K562 (cell line): Measurements from ENCODE around the gene PREP. TPM values are rescaled to one million over a fixed set of nuclear protein-coding genes. Genes with fewer than 3 reads are reported as not detected.

Source experiments
- ADNP ChIP-seq: fragments of 200-800 bp; sonication (Bioruptor generic); IDR thresholded peaks from 2 replicates; pipeline ENCODE4 v1.6.1; 2016; ENCODE audit warnings: missing genetic modification characterization, missing compliant biosample characterization
- ARID2 ChIP-seq: fragments of 450-650 bp; IDR thresholded peaks from 2 replicates; pipeline ENCODE4 v1.6.1; 2017; ENCODE audit warnings: antibody characterized with exemption, mild to moderate bottlenecking
- CCNT2 ChIP-seq: IDR thresholded peaks from 2 replicates; pipeline ENCODE4 v1.6.1; 2011; ENCODE audit warnings: borderline replicate concordance, low read depth, mild to moderate bottlenecking, moderate library complexity, mixed read lengths, low read length; ENCODE audit not compliant: insufficient read length; ENCODE audit errors: extremely low read depth
- FOXJ3 ChIP-seq: sonication (generic); formaldehyde crosslinking; IDR thresholded peaks from 2 replicates; pipeline ENCODE4 v1.4.0; 2020; ENCODE audit warnings: mild to moderate bottlenecking, missing genetic modification reagents
- GTF2E2 ChIP-seq: fragments of 200-800 bp; sonication (Bioruptor generic); IDR thresholded peaks from 2 replicates; pipeline ENCODE4 v1.6.1; 2016; ENCODE audit warnings: missing genetic modification characterization, missing compliant biosample characterization
- HDAC3 ChIP-seq: fragments of 450-650 bp; IDR thresholded peaks from 2 replicates; pipeline ENCODE4 v1.6.1; 2018; ENCODE audit warnings: borderline replicate concordance, mild to moderate bottlenecking, moderate library complexity; ENCODE audit not compliant: partially characterized antibody
- HNRNPLL ChIP-seq: fragments of 200-400 bp; formaldehyde crosslinking; IDR thresholded peaks from 2 replicates; pipeline ENCODE4 v1.6.1; 2017; ENCODE audit warnings: low read length, low read depth, mild to moderate bottlenecking; ENCODE audit not compliant: poor library complexity, severe bottlenecking
- MAFK ChIP-seq: IDR thresholded peaks from 2 replicates; pipeline ENCODE4 v1.6.1; 2011; ENCODE audit warnings: low read length, improper control_type of control experiment
- MNT ChIP-seq, 2 experiments: fragments of 450-650 bp; conservative IDR thresholded peaks; 2 replicates each; pipeline ENCODE4 v1.6.1; 2017; ENCODE audit warnings: mild to moderate bottlenecking in 2 of 2, moderate library complexity in 2 of 2
- PHF8 ChIP-seq: fragments of 200-600 bp; sonication (generic); IDR thresholded peaks from 2 replicates; pipeline ENCODE4 v1.6.1; 2012; ENCODE audit warnings: mixed run types, mild to moderate bottlenecking, inconsistent platforms, low read length, moderate library complexity, borderline replicate concordance
- POLR3A ChIP-seq: IDR thresholded peaks from 2 replicates; pipeline ENCODE4 v1.6.1; 2011; ENCODE audit warnings: borderline replicate concordance, mild to moderate bottlenecking, moderate library complexity; ENCODE audit not compliant: insufficient read length, insufficient read depth; ENCODE audit errors: extremely low read depth
- SLC30A9 ChIP-seq: fragments of 250-450 bp; sonication (Bioruptor Pico); IDR thresholded peaks from 2 replicates; pipeline ENCODE4 v1.8.0; 2022; ENCODE audit warnings: mild to moderate bottlenecking, moderate library complexity
- SOX6 ChIP-seq: fragments of 450-650 bp; IDR thresholded peaks from 2 replicates; pipeline ENCODE4 v1.6.1; 2014; ENCODE audit warnings: mild to moderate bottlenecking
- STAG1 ChIP-seq: sonication (generic); formaldehyde crosslinking; IDR thresholded peaks from 2 replicates; pipeline ENCODE4 v1.5.0; 2020; ENCODE audit warnings: missing genetic modification reagents, borderline replicate concordance
- STAT5B ChIP-seq: fragments of 250-450 bp; sonication (Bioruptor Pico); IDR thresholded peaks from 2 replicates; pipeline ENCODE4 v1.8.0; 2021; ENCODE audit warnings: mild to moderate bottlenecking, inconsistent platforms
- TAF7 ChIP-seq: fragments of 450-650 bp; IDR thresholded peaks from 2 replicates; pipeline ENCODE4 v1.6.1; 2016; ENCODE audit warnings: missing genetic modification characterization, missing compliant biosample characterization
- TEAD1 ChIP-seq, 2 experiments: fragments of 450-650 bp in 1 of 2; sonication (generic) in 1 of 2; formaldehyde crosslinking; IDR thresholded peaks; 2 replicates each; pipeline versions ENCODE4 v1.4.0 to v1.8.0; 2020 to 2022; ENCODE audit warnings: mild to moderate bottlenecking in 2 of 2, missing genetic modification reagents in 1 of 2
- ZC3H8 ChIP-seq: fragments of 450-650 bp; IDR thresholded peaks from 2 replicates; pipeline ENCODE4 v1.6.1; 2017
- ZNF146 ChIP-seq: IDR thresholded peaks from one replicate; pipeline ENCODE4 v1.6.1; 2018; ENCODE audit warnings: missing compliant biosample characterization; ENCODE audit not compliant: unreplicated experiment
- ZNF586 ChIP-seq: fragments of 450-650 bp; formaldehyde crosslinking; conservative IDR thresholded peaks from 2 replicates; pipeline ENCODE4 v1.4.0; 2020; ENCODE audit warnings: mild to moderate bottlenecking, moderate library complexity
- ZNF75A ChIP-seq: fragments of 450-650 bp; formaldehyde crosslinking; IDR thresholded peaks from 2 replicates; pipeline ENCODE4 v1.4.0; 2020; ENCODE audit warnings: mild to moderate bottlenecking
- ZNF77 ChIP-seq: fragments of 250-450 bp; sonication (Bioruptor Pico); IDR thresholded peaks from 2 replicates; pipeline ENCODE4 v1.5.0; 2020
- polyA plus RNA-seq, 8 experiments: library from polyadenylated mRNA; depleted of rRNA in 4 of 8; stranded (reverse) in 5 of 8; unstranded in 3 of 8; fragments of >200 nt; fragmentation: Nextera tagmentation in 2 of 8; fragmentation: Illumina TruSeq in 1 of 8; extraction: Ambion mirVana in 2 of 8; extraction: Trizol in 1 of 8; gene quantifications; 2 replicates each; pipeline versions ENCODE4 v1.2.1 to v1.2.3, GENCODE V29; 2011 to 2014; ENCODE audit warnings: inconsistent platforms in 1 of 8, missing spikeins in 1 of 8
- total RNA-seq, 7 experiments: library from RNA; depleted of rRNA in 6 of 7; stranded (reverse); fragments of >200 nt in 6 of 7; fragmentation: Illumina TruSeq in 2 of 7; extraction: Trizol in 2 of 7; gene quantifications; 2 replicates each; pipeline versions ENCODE4 v1.2.1 to v1.2.3, GENCODE V29; 2011 to 2021; ENCODE audit warnings: low replicate concordance in 1 of 7
- TF ChIP-seq, protein P1 (sequence below): fragments of 450-650 bp; formaldehyde crosslinking; IDR thresholded peaks from 2 replicates; pipeline ENCODE4 v1.4.0; 2022; ENCODE audit warnings: missing genetic modification characterization
- TF ChIP-seq, protein P2 (sequence below): IDR thresholded peaks from 2 replicates; pipeline ENCODE4 v1.6.1; 2011; ENCODE audit not compliant: insufficient read length; ENCODE audit errors: extremely low read depth

The PREP gene
- total and polyA plus RNA-seq, 9 of the 15 experiments (the other 6 are each of a cell fraction or from before 2014, with no cell fraction given), result 14.1 to 60.8 (median 28.3) TPM

DNA sequence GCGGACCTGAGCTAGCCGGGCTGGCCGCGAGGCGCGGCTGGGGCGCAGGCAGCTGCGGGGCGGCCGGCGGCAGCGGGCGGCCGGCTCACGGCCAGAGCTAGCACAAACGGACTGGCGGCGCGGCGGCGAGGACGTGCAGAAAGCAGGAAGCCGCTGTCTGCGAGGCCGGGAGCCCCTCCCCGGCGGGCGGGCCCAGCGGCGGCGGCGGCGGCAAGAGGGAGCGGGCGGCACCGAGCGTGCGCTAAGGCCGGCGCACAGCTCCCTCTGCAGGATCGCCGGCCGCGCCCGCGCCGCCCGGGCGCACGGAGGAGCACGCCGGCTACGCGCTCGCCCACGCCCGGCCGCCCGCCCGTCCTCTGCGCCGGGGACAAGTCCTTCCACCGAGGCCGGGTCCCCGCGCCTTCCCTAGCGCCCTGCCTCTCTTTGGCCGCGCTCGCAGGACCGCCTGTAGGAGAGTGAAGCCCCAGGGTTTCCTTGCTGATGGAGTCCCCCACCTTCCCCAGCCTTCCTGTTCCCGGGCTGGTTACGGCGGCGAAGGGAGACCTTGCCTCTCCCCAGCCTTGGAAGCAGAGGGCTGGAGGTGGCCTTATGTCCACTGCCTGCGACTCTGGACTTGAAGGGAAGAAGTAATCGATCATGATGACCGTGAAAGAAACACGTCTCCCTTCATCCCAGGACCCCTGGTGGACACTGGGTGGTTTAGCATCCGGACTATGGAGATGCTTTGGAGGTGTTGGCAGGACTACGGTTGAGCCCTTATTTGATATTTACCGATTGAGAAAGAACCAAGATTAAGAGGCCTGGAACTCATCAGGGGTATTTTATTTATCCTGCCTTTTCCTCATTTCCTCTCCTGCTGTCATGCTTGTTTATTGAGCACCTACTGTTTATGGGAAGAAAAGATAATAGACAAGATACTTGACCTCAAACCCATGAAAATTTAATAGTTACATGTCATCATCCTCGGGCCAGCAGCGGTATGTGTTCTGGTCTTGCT is at the start of gene PREP (continued):
- TF ChIP-seq POLR3A (no peak), FOXJ3 (CRISPR knock-in tag) (no peak), HNRNPLL (peak; percentile 72), PHF8 (peak; percentile 78; the same call in 1 of the 2 replicates), ADNP (no peak), CCNT2 (peak; percentile 22), TAF7 (tag) (no peak), MNT (conservative IDR thresholded peaks at IDR 0.05) (no peak), HDAC3 (no peak), TEAD1 (CRISPR knock-in tag; IDR thresholded peaks at IDR 0.05) (0 out of 4 replicates have a peak, but pooled peaks of 1 of the 2 experiments have one; percentile 41), MAFK (no peak), ZNF75A (CRISPR knock-in tag) (no peak), SOX6 (no peak), ZNF146 (peak; percentile 14), STAG1 (CRISPR knock-in tag) (0 out of 2 replicates have a peak, but pooled peaks have one; percentile 47), SLC30A9 (CRISPR knock-in tag) (no peak), GTF2E2 (tag) (peak; percentile 81), ARID2 (no peak), ZC3H8 (no peak), STAT5B (no peak), ZNF77 (no peak), ZNF586 (CRISPR knock-in tag) (no peak)
- TF ChIP-seq, protein P1, sequence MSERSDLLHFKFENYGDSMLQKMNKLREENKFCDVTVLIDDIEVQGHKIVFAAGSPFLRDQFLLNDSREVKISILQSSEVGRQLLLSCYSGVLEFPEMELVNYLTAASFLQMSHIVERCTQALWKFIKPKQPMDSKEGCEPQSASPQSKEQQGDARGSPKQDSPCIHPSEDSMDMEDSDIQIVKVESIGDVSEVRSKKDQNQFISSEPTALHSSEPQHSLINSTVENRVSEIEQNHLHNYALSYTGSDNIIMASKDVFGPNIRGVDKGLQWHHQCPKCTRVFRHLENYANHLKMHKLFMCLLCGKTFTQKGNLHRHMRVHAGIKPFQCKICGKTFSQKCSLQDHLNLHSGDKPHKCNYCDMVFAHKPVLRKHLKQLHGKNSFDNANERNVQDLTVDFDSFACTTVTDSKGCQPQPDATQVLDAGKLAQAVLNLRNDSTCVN (CRISPR knock-in tag), result no peak
- TF ChIP-seq, protein P2, sequence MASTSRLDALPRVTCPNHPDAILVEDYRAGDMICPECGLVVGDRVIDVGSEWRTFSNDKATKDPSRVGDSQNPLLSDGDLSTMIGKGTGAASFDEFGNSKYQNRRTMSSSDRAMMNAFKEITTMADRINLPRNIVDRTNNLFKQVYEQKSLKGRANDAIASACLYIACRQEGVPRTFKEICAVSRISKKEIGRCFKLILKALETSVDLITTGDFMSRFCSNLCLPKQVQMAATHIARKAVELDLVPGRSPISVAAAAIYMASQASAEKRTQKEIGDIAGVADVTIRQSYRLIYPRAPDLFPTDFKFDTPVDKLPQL, result no peak
